ENCODE data around the gene PLCB1.

Gene PLCB1

GRCh38 chr20:8208226-8208625 is 76.2 kb downstream of the PLCB1 start:
- H3K27me3 Mint-ChIP-seq, result peaks cover 2% of the 10 kb centered on the region
- H3K36me3 Mint-ChIP-seq, result no peaks in the 10 kb centered on the region
- H3K27ac Mint-ChIP-seq, result no peak overlapping the region
- peaks cover 4% of the 10 kb centered on the region for H3K4me1 Mint-ChIP-seq (ENCODE audit: low read depth)
- no peak overlapping the region for H3K4me3 Mint-ChIP-seq
- H3K9me3 Mint-ChIP-seq (ENCODE audit: low read depth), result no peaks in the 10 kb centered on the region

- Mint-ChIP-seq H3K9me3 (ENCODE audit: low read depth) (no peaks in the 10 kb centered on the region), H3K36me3 (no peaks in the 10 kb centered on the region), H3K27ac (no peak overlapping the region), H3K4me1 (ENCODE audit: low read depth) (peaks cover 13% of the 10 kb centered on the region), H3K27me3 (peaks cover 2% of the 10 kb centered on the region), H3K4me3 (no peak overlapping the region)
Observed at GRCh38 chr20:8209061-8209460, 77.0 kb downstream of the PLCB1 start.

- H3K4me1 Mint-ChIP-seq (ENCODE audit: low read depth), result peaks cover 19% of the 10 kb centered on the region
- H3K4me3 Mint-ChIP-seq, result no peak overlapping the region
- no peak overlapping the region for H3K27ac Mint-ChIP-seq
- no peaks in the 10 kb centered on the region for H3K36me3 Mint-ChIP-seq
- H3K27me3 Mint-ChIP-seq, result peaks cover 2% of the 10 kb centered on the region
- H3K9me3 Mint-ChIP-seq (ENCODE audit: low read depth), result no peaks in the 10 kb centered on the region
Observed at GRCh38 chr20:8210749-8211148, 78.7 kb downstream of the PLCB1 start.

- no peaks in the 10 kb centered on the region for H3K9me3 Mint-ChIP-seq (ENCODE audit: low read depth)
- H3K36me3 Mint-ChIP-seq, result no peaks in the 10 kb centered on the region
- H3K4me3 Mint-ChIP-seq, result no peak overlapping the region
- H3K27me3 Mint-ChIP-seq, result peaks cover 2% of the 10 kb centered on the region
- H3K4me1 Mint-ChIP-seq (ENCODE audit: low read depth), result peaks cover 19% of the 10 kb centered on the region
- no peak overlapping the region for H3K27ac Mint-ChIP-seq
Observed at GRCh38 chr20:8212286-8212685, 80.2 kb downstream of the PLCB1 start.

- H3K4me1 Mint-ChIP-seq (ENCODE audit: low read depth), result peaks cover 19% of the 10 kb centered on the region
- H3K27me3 Mint-ChIP-seq, result peaks cover 2% of the 10 kb centered on the region
- H3K4me3 Mint-ChIP-seq, result peak overlapping the region; percentile 76
- peak overlapping the region; percentile 18 for H3K27ac Mint-ChIP-seq
- H3K9me3 Mint-ChIP-seq (ENCODE audit: low read depth), result no peaks in the 10 kb centered on the region
- H3K36me3 Mint-ChIP-seq, result no peaks in the 10 kb centered on the region
Observed at GRCh38 chr20:8213270-8213669, 81.2 kb downstream of the PLCB1 start.

GRCh38 chr20:8213831-8214587 is 81.9 kb downstream of the PLCB1 start:
- Mint-ChIP-seq H3K27ac (no peak overlapping the region), H3K27me3 (peaks cover 2% of the 10 kb centered on the region), H3K36me3 (no peaks in the 10 kb centered on the region)

GRCh38 chr20:8215361-8215781 is 83.3 kb downstream of the PLCB1 start:
- H3K4me1 Mint-ChIP-seq (ENCODE audit: low read depth), result peaks cover 19% of the 10 kb centered on the region
- no peaks in the 10 kb centered on the region for H3K9me3 Mint-ChIP-seq (ENCODE audit: low read depth)
- H3K4me3 Mint-ChIP-seq, result no peak overlapping the region
- H3K36me3 Mint-ChIP-seq, result no peaks in the 10 kb centered on the region
- H3K27ac Mint-ChIP-seq, result no peak overlapping the region
- H3K27me3 Mint-ChIP-seq, result peaks cover 2% of the 10 kb centered on the region

More at GRCh38 chr20:8213831-8214587, 81.9 kb downstream of the PLCB1 start:
- H3K9me3 Mint-ChIP-seq (ENCODE audit: low read depth), result no peaks in the 10 kb centered on the region
- peaks cover 19% of the 10 kb centered on the region for H3K4me1 Mint-ChIP-seq (ENCODE audit: low read depth)
- peak overlapping the region; percentile 76 for H3K4me3 Mint-ChIP-seq

- peaks cover 19% of the 10 kb centered on the region for H3K4me1 Mint-ChIP-seq (ENCODE audit: low read depth)
- H3K4me3 Mint-ChIP-seq, result no peak overlapping the region
- H3K27me3 Mint-ChIP-seq, result no peaks in the 10 kb centered on the region
- H3K27ac Mint-ChIP-seq, result no peak overlapping the region
- H3K9me3 Mint-ChIP-seq (ENCODE audit: low read depth), result no peaks in the 10 kb centered on the region
- H3K36me3 Mint-ChIP-seq, result no peaks in the 10 kb centered on the region
Observed at GRCh38 chr20:8216375-8217200, 84.5 kb downstream of the PLCB1 start.

- Mint-ChIP-seq H3K36me3 (no peaks in the 10 kb centered on the region), H3K27me3 (no peaks in the 10 kb centered on the region), H3K9me3 (ENCODE audit: low read depth) (peaks cover 3% of the 10 kb centered on the region), H3K27ac (no peak overlapping the region), H3K4me3 (no peak overlapping the region), H3K4me1 (ENCODE audit: low read depth) (peaks cover 8% of the 10 kb centered on the region)
Observed at GRCh38 chr20:8218861-8219260, 86.8 kb downstream of the PLCB1 start.

- Mint-ChIP-seq H3K27ac (no peak overlapping the region), H3K4me1 (ENCODE audit: low read depth) (peaks cover 3% of the 10 kb centered on the region), H3K9me3 (ENCODE audit: low read depth) (peaks cover 3% of the 10 kb centered on the region), H3K27me3 (no peaks in the 10 kb centered on the region), H3K36me3 (no peaks in the 10 kb centered on the region), H3K4me3 (no peak overlapping the region)
Observed at GRCh38 chr20:8219403-8219802, 87.3 kb downstream of the PLCB1 start.

- H3K36me3 Mint-ChIP-seq, result no peaks in the 10 kb centered on the region
- no peak overlapping the region for H3K4me3 Mint-ChIP-seq
- H3K27ac Mint-ChIP-seq, result no peak overlapping the region
- H3K4me1 Mint-ChIP-seq (ENCODE audit: low read depth), result no peaks in the 10 kb centered on the region
- H3K9me3 Mint-ChIP-seq (ENCODE audit: low read depth), result peaks cover 3% of the 10 kb centered on the region
- H3K27me3 Mint-ChIP-seq, result no peaks in the 10 kb centered on the region
Observed at GRCh38 chr20:8220716-8221115, 88.7 kb downstream of the PLCB1 start.

- H3K9me3 Mint-ChIP-seq (ENCODE audit: low read depth), result peaks cover 3% of the 10 kb centered on the region
Observed at GRCh38 chr20:8221887-8222419, 89.9 kb downstream of the PLCB1 start.

GRCh38 chr20:8223091-8223870 is 91.2 kb downstream of the PLCB1 start:
- no peaks in the 10 kb centered on the region for H3K27me3 Mint-ChIP-seq
- H3K27ac Mint-ChIP-seq, result no peak overlapping the region
- H3K4me1 Mint-ChIP-seq (ENCODE audit: low read depth), result no peaks in the 10 kb centered on the region
- no peaks in the 10 kb centered on the region for H3K36me3 Mint-ChIP-seq
- no peak overlapping the region for H3K4me3 Mint-ChIP-seq
- H3K9me3 Mint-ChIP-seq (ENCODE audit: low read depth), result peaks cover 3% of the 10 kb centered on the region

More at GRCh38 chr20:8221887-8222419, 89.9 kb downstream of the PLCB1 start:
- H3K27me3 Mint-ChIP-seq, result no peaks in the 10 kb centered on the region
- no peak overlapping the region for H3K4me3 Mint-ChIP-seq
- H3K4me1 Mint-ChIP-seq (ENCODE audit: low read depth), result no peaks in the 10 kb centered on the region
- H3K36me3 Mint-ChIP-seq, result no peaks in the 10 kb centered on the region
- H3K27ac Mint-ChIP-seq, result no peak overlapping the region

GRCh38 chr20:8225658-8226057 is 93.6 kb downstream of the PLCB1 start:
- no peak overlapping the region for H3K4me3 Mint-ChIP-seq
- H3K27ac Mint-ChIP-seq, result no peak overlapping the region
- H3K27me3 Mint-ChIP-seq, result no peaks in the 10 kb centered on the region
- H3K4me1 Mint-ChIP-seq (ENCODE audit: low read depth), result no peaks in the 10 kb centered on the region
- H3K9me3 Mint-ChIP-seq (ENCODE audit: low read depth), result peaks cover 3% of the 10 kb centered on the region
- no peaks in the 10 kb centered on the region for H3K36me3 Mint-ChIP-seq

Measured in activated naive CD8-positive, alpha-beta T cell (primary cell).